ENCODE results near the gene UBA7.

The UBA7 gene

GRCh38 chr3:49799105-49799504, 14.6 kb downstream of the UBA7 start:
- TF ChIP-seq TCF12 (IDR thresholded peaks at IDR 0.05; ENCODE audit: low read depth): no peak
- no peak for TF ChIP-seq EGR1 (IDR thresholded peaks at IDR 0.05)

- TF ChIP-seq ZBTB7A (IDR thresholded peaks at IDR 0.05; ENCODE audit: low read depth) (no peak), YY1 (IDR thresholded peaks at IDR 0.05; ENCODE audit: low read depth) (no peak), CEBPB (IDR thresholded peaks at IDR 0.05) (no peak), NFIC (IDR thresholded peaks at IDR 0.05) (no peak), TCF12 (IDR thresholded peaks at IDR 0.05; ENCODE audit: low read depth) (no peak), TEAD4 (IDR thresholded peaks at IDR 0.05) (no peak), RAD21 (IDR thresholded peaks at IDR 0.05; ENCODE audit: low read depth) (no peak), EGR1 (IDR thresholded peaks at IDR 0.05) (no peak)
These were observed 18.5 kb downstream of the UBA7 start for GRCh38 chr3:49794926-49795905.

- TF ChIP-seq REST (IDR thresholded peaks at IDR 0.05; ENCODE audit: low read depth): no peak
These were observed 19.3 kb downstream of the UBA7 start for GRCh38 chr3:49794431-49794830.

- TF ChIP-seq MAX (IDR thresholded peaks at IDR 0.05): no peak
- TF ChIP-seq EP300 (IDR thresholded peaks at IDR 0.05; ENCODE audit: borderline replicate concordance): no peak
- no peak for TF ChIP-seq USF1 (IDR thresholded peaks at IDR 0.05)
- TF ChIP-seq FOXM1 (IDR thresholded peaks at IDR 0.05; ENCODE audit: borderline replicate concordance, low read depth): no peak
- no peak for TF ChIP-seq TCF12 (IDR thresholded peaks at IDR 0.05; ENCODE audit: low read depth)
- TF ChIP-seq TEAD4 (IDR thresholded peaks at IDR 0.05): no peak
- TF ChIP-seq CEBPB (IDR thresholded peaks at IDR 0.05): no peak
- no peak for TF ChIP-seq REST (IDR thresholded peaks at IDR 0.05; ENCODE audit: low read depth)
- no peak for TF ChIP-seq YY1 (IDR thresholded peaks at IDR 0.05; ENCODE audit: low read depth)
- TF ChIP-seq RAD21 (IDR thresholded peaks at IDR 0.05; ENCODE audit: low read depth): no peak
- TF ChIP-seq ZBTB7A (IDR thresholded peaks at IDR 0.05; ENCODE audit: low read depth): no peak
These were observed 20.2 kb downstream of the UBA7 start for GRCh38 chr3:49793486-49794085.

- TF ChIP-seq EP300 (IDR thresholded peaks at IDR 0.05; ENCODE audit: borderline replicate concordance): no peak
- no peak for TF ChIP-seq MAX (IDR thresholded peaks at IDR 0.05)
These were observed 21.2 kb downstream of the UBA7 start for GRCh38 chr3:49792371-49793150.

GRCh38 chr3:49791571-49791970, 22.2 kb downstream of the UBA7 start:
- TF ChIP-seq YY1 (IDR thresholded peaks at IDR 0.05; ENCODE audit: low read depth) (no peak), NFIC (IDR thresholded peaks at IDR 0.05) (no peak), MAX (IDR thresholded peaks at IDR 0.05) (no peak), USF1 (IDR thresholded peaks at IDR 0.05) (no peak), TCF12 (IDR thresholded peaks at IDR 0.05; ENCODE audit: low read depth) (no peak), TAF1 (IDR thresholded peaks at IDR 0.05; ENCODE audit: low read depth) (no peak), FOXM1 (IDR thresholded peaks at IDR 0.05; ENCODE audit: borderline replicate concordance, low read depth) (no peak), EGR1 (IDR thresholded peaks at IDR 0.05) (no peak), REST (IDR thresholded peaks at IDR 0.05; ENCODE audit: low read depth) (no peak), CREB1 (IDR thresholded peaks at IDR 0.05; ENCODE audit: low read depth) (no peak), ZBTB7A (IDR thresholded peaks at IDR 0.05; ENCODE audit: low read depth) (no peak), CEBPB (IDR thresholded peaks at IDR 0.05) (no peak), TEAD4 (IDR thresholded peaks at IDR 0.05) (no peak), EP300 (IDR thresholded peaks at IDR 0.05; ENCODE audit: borderline replicate concordance) (no peak), RAD21 (IDR thresholded peaks at IDR 0.05; ENCODE audit: low read depth) (no peak)

All from Ishikawa (cell line).